HL-60 (cell line): ENCODE results near the gene PLGRKT.

ENCODE experiments used
- CTCF ChIP-seq: IDR thresholded peaks from one replicate; pipeline ENCODE4 v1.5.1; 2011; ENCODE audit warnings: low read length, control low read depth, inconsistent platforms; ENCODE audit not compliant: insufficient read depth
- GABPA ChIP-seq: IDR thresholded peaks from 2 replicates; pipeline ENCODE4 v1.6.1; 2012; ENCODE audit warnings: low read depth

- no peak for TF ChIP-seq CTCF
- no peak for TF ChIP-seq GABPA
Measured at GRCh38 chr9:5310851-5311250, 126.9 kb downstream of the PLGRKT start.
